B cell (primary cell): ENCODE measurements around the gene SOX18.

Experiments used
- CTCF ChIP-seq: fragments of 200-600 bp; IDR thresholded peaks from one replicate; pipeline ENCODE4 v1.8.0; 2022; ENCODE audit warnings: antibody characterized with exemption, mild to moderate bottlenecking
- EZH2 ChIP-seq: IDR thresholded peaks from 2 replicates; pipeline ENCODE4 v1.6.1; 2012; ENCODE audit warnings: borderline replicate concordance, low read depth, mild to moderate bottlenecking, moderate library complexity, low read length; ENCODE audit not compliant: insufficient read depth, poor library complexity, severe bottlenecking

- TF ChIP-seq CTCF, result no peak
- TF ChIP-seq EZH2, result no peak
These were observed 35.3 kb upstream of the SOX18 start for GRCh38 chr20:64084685-64085152.
